Ishikawa (cell line): Measurements from ENCODE around the gene SPSB4.

Experiments used
- CEBPB ChIP-seq: IDR thresholded peaks from 2 replicates; pipeline ENCODE4 v1.6.1; 2012
- CREB1 ChIP-seq: IDR thresholded peaks from 2 replicates; pipeline ENCODE4 v1.6.1; 2012; ENCODE audit warnings: low read depth
- EGR1 ChIP-seq: IDR thresholded peaks from 2 replicates; pipeline ENCODE4 v1.6.1; 2012
- EP300 ChIP-seq: IDR thresholded peaks from 2 replicates; pipeline ENCODE4 v1.6.1; 2012; ENCODE audit warnings: borderline replicate concordance
- FOXM1 ChIP-seq: IDR thresholded peaks from 2 replicates; pipeline ENCODE4 v1.6.1; 2012; ENCODE audit warnings: low read depth, borderline replicate concordance
- NFIC ChIP-seq: IDR thresholded peaks from 2 replicates; pipeline ENCODE4 v1.6.1; 2012
- RAD21 ChIP-seq: IDR thresholded peaks from 2 replicates; pipeline ENCODE4 v1.6.1; 2012; ENCODE audit warnings: low read depth
- REST ChIP-seq: IDR thresholded peaks from 2 replicates; pipeline ENCODE4 v1.6.1; 2012; ENCODE audit warnings: low read depth, mild to moderate bottlenecking
- TAF1 ChIP-seq: IDR thresholded peaks from 2 replicates; pipeline ENCODE4 v1.6.1; 2012; ENCODE audit warnings: low read depth, mild to moderate bottlenecking
- TEAD4 ChIP-seq: IDR thresholded peaks from 2 replicates; pipeline ENCODE4 v1.6.1; 2012
- ZBTB7A ChIP-seq: IDR thresholded peaks from 2 replicates; pipeline ENCODE4 v1.6.1; 2012; ENCODE audit warnings: low read depth
- TF ChIP-seq, protein P1 (sequence below): IDR thresholded peaks from 2 replicates; pipeline ENCODE4 v1.6.1; 2012

DNA sequence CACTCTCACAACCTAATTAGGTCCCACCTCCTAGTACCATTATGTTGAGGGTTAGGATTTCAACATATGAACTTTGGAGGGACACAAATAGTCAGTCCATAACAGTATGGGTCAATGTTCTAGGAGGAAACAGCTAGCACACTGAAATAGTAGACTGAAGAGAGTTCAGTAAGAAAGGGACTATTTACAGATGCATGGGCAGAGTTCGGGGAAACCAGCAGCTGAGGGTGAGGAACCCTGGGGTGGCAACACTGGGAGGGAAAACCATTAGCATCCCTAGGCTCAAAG, 102.5 kb downstream of the SPSB4 start:
- no peak for TF ChIP-seq TAF1
- no peak for TF ChIP-seq ZBTB7A
- TF ChIP-seq CEBPB = no peak
- no peak for TF ChIP-seq REST
- no peak for TF ChIP-seq EGR1
- TF ChIP-seq NFIC = no peak
- TF ChIP-seq, protein P1, sequence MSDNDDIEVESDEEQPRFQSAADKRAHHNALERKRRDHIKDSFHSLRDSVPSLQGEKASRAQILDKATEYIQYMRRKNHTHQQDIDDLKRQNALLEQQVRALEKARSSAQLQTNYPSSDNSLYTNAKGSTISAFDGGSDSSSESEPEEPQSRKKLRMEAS = no peak
- TF ChIP-seq TEAD4 = no peak
- no peak for TF ChIP-seq EP300
- TF ChIP-seq CREB1 = no peak
- no peak for TF ChIP-seq FOXM1
- TF ChIP-seq RAD21 = no peak
